Caco-2 (cell line): ENCODE measurements around the gene SH2D3A. TPM values are rescaled to one million over a fixed set of nuclear protein-coding genes. Genes with fewer than 3 reads are reported as not detected.
A peak's percentile ranks its signal among the peaks of the same experiment; 100 is the strongest.

Experiments
- BruUV-seq: library from RNA; stranded (reverse); fragments of 400-500 nt; replicated peaks from 2 replicates; lab custom pipeline; 2021; lab: Mats Ljungman, UMichigan
- CTCF ChIA-PET: fragments of 300-600 bp; sonication (Branson Sonifier 250); formaldehyde crosslinking; loops from one replicate; lab custom pipeline; 2022; ENCODE audit warnings: antibody characterized with exemption; lab: Charles Lee
- POLR2A ChIA-PET: fragments of 300-600 bp; sonication (Branson Sonifier 250); formaldehyde crosslinking; loops from one replicate; lab custom pipeline; 2022; ENCODE audit warnings: antibody characterized with exemption; lab: Charles Lee
- DNase-seq, 2 experiments: peaks; one replicate each; pipeline versions ENCODE4 v3.0.0 to v3.0.0-alpha.2; 2020 to 2022
- H3K27me3 ChIP-seq: replicated peaks from 2 replicates; pipeline ENCODE4 v1.6.0; 2011; ENCODE audit warnings: low read length; ENCODE audit not compliant: control insufficient read depth, insufficient read depth
- H3K36me3 ChIP-seq: 2 replicates; pipeline ENCODE4 v1.5.1; 2011; ENCODE audit warnings: low read length; ENCODE audit not compliant: control insufficient read depth, insufficient read depth
- H3K4me1 ChIP-seq: fragments of 250-450 bp; sonication (Bioruptor Pico); 2 replicates; pipeline ENCODE4 v1.5.1; 2020; ENCODE audit warnings: mild to moderate bottlenecking
- H3K4me3 ChIP-seq: 2 replicates; pipeline ENCODE4 v1.5.1; 2011; ENCODE audit warnings: low read depth, mild to moderate bottlenecking, control low read depth, low read length
- H3K9me3 ChIP-seq: fragments of 250-450 bp; sonication (Bioruptor Pico); 2 replicates; pipeline ENCODE4 v1.5.1; 2020; ENCODE audit warnings: mild to moderate bottlenecking, moderate library complexity
- H3K27ac Mint-ChIP-seq: one replicate; pipeline ENCODE4 v1.8.0; 2022; ENCODE audit warnings: mixed read lengths; ENCODE audit not compliant: unreplicated experiment
- H3K27me3 Mint-ChIP-seq: one replicate; pipeline ENCODE4 v1.8.0; 2022; ENCODE audit warnings: mixed read lengths; ENCODE audit not compliant: insufficient read depth, unreplicated experiment
- H3K36me3 Mint-ChIP-seq: one replicate; pipeline ENCODE4 v1.8.0; 2022; ENCODE audit warnings: mild to moderate bottlenecking, mixed read lengths; ENCODE audit not compliant: insufficient read depth, unreplicated experiment
- H3K4me1 Mint-ChIP-seq: one replicate; pipeline ENCODE4 v1.8.0; 2022; ENCODE audit warnings: low read depth, mixed read lengths; ENCODE audit not compliant: unreplicated experiment
- H3K4me3 Mint-ChIP-seq: one replicate; pipeline ENCODE4 v1.8.0; 2022; ENCODE audit warnings: mild to moderate bottlenecking, moderate library complexity, mixed read lengths; ENCODE audit not compliant: unreplicated experiment
- H3K9me3 Mint-ChIP-seq: one replicate; pipeline ENCODE4 v1.8.0; 2022; ENCODE audit warnings: mixed read lengths; ENCODE audit not compliant: unreplicated experiment
- CTCF ChIP-seq, 2 experiments: fragments of 200-600 bp in 1 of 2; IDR thresholded peaks; 1 replicate in 1 of 2; 2 replicates in 1 of 2; pipeline versions ENCODE4 v1.5.1 to v1.8.0; 2011 to 2022; ENCODE audit warnings: antibody characterized with exemption in 1 of 2, control low read depth in 1 of 2, inconsistent platforms in 1 of 2, low read depth in 1 of 2, low read length in 1 of 2, mild to moderate bottlenecking in 1 of 2, moderate library complexity in 1 of 2; ENCODE audit not compliant: insufficient read depth in 1 of 2, severe bottlenecking in 1 of 2, unreplicated experiment in 1 of 2
- intact Hi-C: fragments of 100-400 bp; cut with micrococcal nuclease; formaldehyde crosslinking; loops from one replicate; pipeline ENCODE4 v1.10.0; 2022; ENCODE audit not compliant: unreplicated experiment
- total RNA-seq: library from RNA; stranded (reverse); gene quantifications from 2 replicates; pipeline ENCODE4 v1.2.3, GENCODE V29; 2022

Gene SH2D3A
- total RNA-seq, 1 experiment from 2014 or later: 20.5 TPM

GRCh38 chr19:6753178-6754031, 13.8 kb downstream of the SH2D3A start:
- POLR2A ChIA-PET: interaction anchor here (0.9 to 2.6 kb wide), 5 partner anchors 13 to 277 kb away, joined by 4 to 27 read pairs (median 11); partner anchors contain the start of genes GPR108, SH2D3A and TRIP10
- peaks cover 6% of the 10 kb centered on the region for H3K4me1 Mint-ChIP-seq
- no TSS peak for BruUV-seq
- Histone ChIP-seq H3K4me1 (peaks cover 18% of the 10 kb centered on the region; the same call in 1 of the 2 replicates), H3K27me3 (no peaks in the 10 kb centered on the region), H3K9me3 (no peaks in the 10 kb centered on the region), H3K36me3 (no peaks in the 10 kb centered on the region; the same call in 1 of the 2 replicates), H3K4me3 (peak overlapping the region; percentile 53)
- H3K4me3 Mint-ChIP-seq: peak overlapping the region; percentile 94
- H3K27me3 Mint-ChIP-seq: no peaks in the 10 kb centered on the region
- H3K27ac Mint-ChIP-seq: peak overlapping the region; percentile 98
- intact Hi-C loops: loop anchor here (1.0 kb wide), 3 partner anchors 13 to 110 kb away; no protein-coding TSS in a partner anchor
- peak; percentile 97 for DNase-seq
- TF ChIP-seq CTCF (IDR thresholded peaks at IDR 0.05; ENCODE audit: insufficient read depth in 1 of 2, low read depth in 1 of 2, low read length in 1 of 2, severe bottlenecking in 1 of 2, unreplicated experiment in 1 of 2): peak; percentile 40 to 45
- CTCF ChIA-PET: interaction anchor here (1.2 to 2.6 kb wide), 5 partner anchors 12 to 237 kb away, joined by 3 to 29 read pairs (median 3); partner anchors contain the start of gene GPR108
- no peaks in the 10 kb centered on the region for H3K9me3 Mint-ChIP-seq
- H3K36me3 Mint-ChIP-seq: peaks cover 83% of the 10 kb centered on the region

GRCh38 chr19:6752256-6753177, 14.7 kb downstream of the SH2D3A start:
- DNase-seq: peak; percentile 94 to 95
- H3K4me3 Mint-ChIP-seq: peak overlapping the region; percentile 94
- no peaks in the 10 kb centered on the region for H3K27me3 Mint-ChIP-seq
- Histone ChIP-seq H3K4me1 (peaks cover 21% of the 10 kb centered on the region; the same call in 1 of the 2 replicates), H3K27me3 (no peaks in the 10 kb centered on the region), H3K9me3 (no peaks in the 10 kb centered on the region), H3K4me3 (peak overlapping the region; percentile 53), H3K36me3 (no peaks in the 10 kb centered on the region; the same call in 1 of the 2 replicates)
- peaks cover 6% of the 10 kb centered on the region for H3K4me1 Mint-ChIP-seq
- peak overlapping the region; percentile 98 for H3K27ac Mint-ChIP-seq
- no peak for TF ChIP-seq CTCF (IDR thresholded peaks at IDR 0.05; ENCODE audit: insufficient read depth in 1 of 2, low read depth in 1 of 2, low read length in 1 of 2, severe bottlenecking in 1 of 2, unreplicated experiment in 1 of 2)
- CTCF ChIA-PET: interaction anchor here (0.7 to 2.6 kb wide), 8 partner anchors 12 to 111 kb away, joined by 3 to 29 read pairs (median 4); partner anchors contain the start of gene GPR108
- BruUV-seq: TSS peak; percentile 89
- H3K9me3 Mint-ChIP-seq: no peaks in the 10 kb centered on the region
- POLR2A ChIA-PET: interaction anchor here (0.7 to 2.6 kb wide), 7 partner anchors 9 to 276 kb away, joined by 3 to 27 read pairs (median 4); partner anchors contain the start of genes C3, GPR108, SH2D3A and TRIP10
- intact Hi-C loops: loop anchor here (1.0 kb wide), 3 partner anchors 14 to 111 kb away; no protein-coding TSS in a partner anchor
- H3K36me3 Mint-ChIP-seq: peaks cover 82% of the 10 kb centered on the region
